GM19099 (cell line): ENCODE data around the gene MAML2.

ENCODE experiments used
- POLR2A ChIP-seq: IDR thresholded peaks from 3 replicates; pipeline ENCODE4 v1.6.1; 2011; ENCODE audit warnings: low read depth; ENCODE audit not compliant: insufficient read length; ENCODE audit errors: extremely low read depth

The MAML2 gene

DNA sequence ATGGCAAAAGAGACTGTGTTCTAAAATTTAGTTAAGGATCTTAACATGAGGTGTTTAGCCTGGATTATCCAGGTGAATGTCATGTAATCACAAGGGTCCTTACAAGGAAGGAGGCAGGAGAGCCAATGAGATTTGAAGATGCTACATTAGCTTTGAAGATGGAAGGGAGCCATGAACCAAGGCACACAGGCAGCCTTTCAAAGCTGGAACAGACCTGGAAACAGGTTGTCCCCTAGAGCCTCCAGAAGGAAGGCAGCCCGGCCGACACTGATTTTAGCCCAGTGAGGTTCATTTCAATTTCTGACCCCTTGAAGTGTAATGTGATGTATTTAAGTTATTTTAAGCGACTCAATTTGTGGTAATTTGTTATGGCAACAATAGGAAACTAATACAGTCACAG, 223.8 kb downstream of the MAML2 start:
- no peak for TF ChIP-seq POLR2A

DNA sequence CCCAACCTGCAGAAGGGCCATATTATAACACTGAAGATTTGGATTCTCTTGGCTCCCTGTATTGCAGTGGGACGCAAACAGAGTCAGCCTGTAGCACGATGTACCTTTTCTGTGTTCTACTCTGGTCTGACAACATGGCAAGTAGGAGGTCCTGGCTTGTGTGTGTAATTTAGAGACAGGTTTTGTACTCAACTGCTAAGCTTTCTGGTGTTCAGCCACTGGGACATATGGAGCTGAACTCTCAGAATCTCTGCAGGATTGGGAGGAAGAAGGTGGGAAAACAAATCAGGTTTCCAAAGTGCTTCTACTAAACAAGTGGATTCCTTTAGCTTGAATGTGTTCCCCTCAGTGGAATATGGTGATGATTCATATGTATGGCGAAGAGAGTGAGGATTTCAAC, 226.6 kb downstream of the MAML2 start:
- no peak for TF ChIP-seq POLR2A

DNA sequence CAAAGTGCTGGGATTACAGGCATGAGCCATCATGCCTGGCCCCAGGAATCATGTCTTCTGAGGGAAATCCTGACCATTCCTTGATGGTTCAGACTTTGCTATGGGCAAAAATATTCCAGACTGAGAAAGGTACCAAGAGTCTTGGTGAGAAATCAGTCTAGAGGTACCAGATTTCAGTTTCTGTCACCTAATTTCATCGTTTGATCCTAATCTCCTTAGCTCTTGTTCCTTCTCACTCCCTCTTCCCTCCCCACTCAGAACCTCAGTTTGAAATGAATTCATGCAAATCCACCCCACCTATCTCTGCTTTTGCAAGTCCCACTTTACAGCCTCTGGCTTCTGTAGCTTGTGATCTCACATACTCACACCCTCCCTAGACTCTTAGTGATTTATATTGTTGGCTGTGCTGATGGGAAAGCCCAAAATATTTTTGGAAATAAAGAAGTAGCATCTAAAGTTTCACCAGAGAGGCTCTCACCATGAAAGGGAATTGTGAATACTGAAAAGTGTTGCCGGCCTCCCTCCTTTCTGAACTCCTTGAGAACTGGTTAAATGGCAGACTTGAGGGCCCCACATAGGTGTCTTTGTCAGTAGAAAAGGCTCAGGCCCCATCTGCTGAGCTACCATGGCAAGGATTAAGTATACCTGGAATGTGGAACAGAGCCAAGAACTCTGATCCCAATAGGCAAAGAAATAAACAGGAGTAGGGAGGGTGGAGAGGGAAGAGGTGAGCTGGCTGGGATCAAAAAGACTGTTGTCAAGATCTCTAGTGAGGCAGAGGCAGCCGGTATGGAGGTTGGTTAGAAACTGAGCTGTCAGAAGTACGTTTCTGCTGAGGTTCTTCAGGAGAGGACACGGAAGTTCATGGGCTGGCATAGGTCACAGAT, 228.6 kb downstream of the MAML2 start:
- TF ChIP-seq POLR2A = no peak

DNA sequence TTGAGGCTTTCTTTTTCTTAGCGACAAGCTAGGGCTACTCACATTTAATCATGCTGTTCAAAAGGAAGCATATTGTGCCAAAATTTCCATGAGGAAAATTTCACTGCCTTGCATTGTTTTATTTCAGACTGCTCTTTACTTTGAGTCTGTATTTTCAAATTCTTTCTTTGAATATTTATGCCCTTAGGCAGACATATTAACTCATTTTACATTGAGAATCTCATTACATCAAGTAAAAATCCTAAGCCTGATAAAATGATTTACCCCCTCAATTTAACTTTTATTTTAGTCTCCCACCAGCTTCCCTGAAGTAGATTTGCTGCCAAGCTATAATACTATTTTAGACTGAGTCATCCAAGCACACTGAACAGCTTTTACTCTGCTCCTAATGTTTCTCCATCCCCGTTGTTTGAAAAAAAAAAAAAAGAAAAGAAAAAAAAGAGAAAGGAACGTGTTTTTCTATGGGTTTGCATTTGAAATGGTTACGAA, 229.8 kb downstream of the MAML2 start:
- TF ChIP-seq POLR2A = no peak

GRCh38 chr11:96112192-96113128, 230.5 kb downstream of the MAML2 start:
- no peak for TF ChIP-seq POLR2A

- TF ChIP-seq POLR2A = no peak
These were observed 231.7 kb downstream of the MAML2 start for GRCh38 chr11:96111308-96111707.

GRCh38 chr11:96110302-96110701, 232.7 kb downstream of the MAML2 start:
- no peak for TF ChIP-seq POLR2A

- no peak for TF ChIP-seq POLR2A
These were observed 233.5 kb downstream of the MAML2 start for GRCh38 chr11:96109331-96110030.

DNA sequence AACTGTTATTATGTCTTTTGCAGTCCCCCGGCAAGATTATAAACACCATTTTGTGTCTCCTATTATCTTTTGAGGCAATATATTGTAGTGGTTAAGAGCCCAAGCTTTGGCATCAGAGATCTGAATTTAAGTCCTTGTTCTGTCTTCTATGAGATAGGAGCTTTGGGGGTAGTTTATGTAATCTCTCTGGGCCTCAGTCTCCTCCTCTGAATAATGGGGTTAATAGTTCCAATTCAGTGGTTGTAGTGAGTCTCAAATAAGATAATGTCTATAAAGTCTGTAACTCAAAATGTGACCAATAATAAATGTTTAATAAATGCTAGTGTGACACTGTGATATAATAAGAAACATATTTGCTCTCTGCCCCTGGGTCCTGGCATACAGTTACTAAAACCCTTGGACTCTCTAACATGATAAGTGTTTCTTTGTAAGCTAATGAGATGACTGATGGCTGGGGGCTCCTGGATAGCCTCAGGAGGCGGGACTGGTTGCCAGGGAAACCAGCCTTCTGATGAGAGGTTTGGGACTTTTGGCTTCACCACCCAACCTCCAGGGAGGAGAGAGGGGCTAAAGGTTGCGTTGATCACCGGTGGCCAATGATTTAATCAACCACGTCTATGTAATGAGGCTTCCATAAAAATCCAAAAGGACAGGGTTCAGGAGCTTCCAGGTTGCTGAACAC, 235.7 kb downstream of the MAML2 start:
- no peak for TF ChIP-seq POLR2A

GRCh38 chr11:96106645-96107044, 236.3 kb downstream of the MAML2 start:
- TF ChIP-seq POLR2A = no peak

GRCh38 chr11:96105944-96106343, 237.1 kb downstream of the MAML2 start:
- no peak for TF ChIP-seq POLR2A

- no peak for TF ChIP-seq POLR2A
These were observed 237.6 kb downstream of the MAML2 start for GRCh38 chr11:96105197-96105895.

GRCh38 chr11:96104496-96104895, 238.5 kb downstream of the MAML2 start:
- TF ChIP-seq POLR2A = no peak

GRCh38 chr11:96103721-96104120, 239.3 kb downstream of the MAML2 start:
- TF ChIP-seq POLR2A = no peak
